HepG2 (cell line): Measurements from ENCODE around the gene PITPNM2. TPM values are rescaled to one million over a fixed set of nuclear protein-coding genes. Genes with fewer than 3 reads are reported as not detected.

ENCODE experiments used
- DBP ChIP-seq: sonication (generic); formaldehyde crosslinking; IDR thresholded peaks from 2 replicates; pipeline ENCODE4 v1.4.0; 2020; ENCODE audit warnings: missing genetic modification reagents; ENCODE audit errors: not compliant biosample characterization
- DMTF1 ChIP-seq: sonication (generic); formaldehyde crosslinking; IDR thresholded peaks from 2 replicates; pipeline ENCODE4 v1.4.0; 2020; ENCODE audit warnings: mild to moderate bottlenecking, missing genetic modification reagents
- DNMT3B ChIP-seq: conservative IDR thresholded peaks from 2 replicates; pipeline ENCODE4 v1.6.1; 2016; ENCODE audit warnings: missing biosample characterization, control low read depth
- FOXK2 ChIP-seq: fragments of 450-650 bp; IDR thresholded peaks from 2 replicates; pipeline ENCODE4 v1.6.1; 2016
- KDM2A ChIP-seq: sonication (generic); formaldehyde crosslinking; IDR thresholded peaks from 2 replicates; pipeline ENCODE4 v1.4.0; 2020; ENCODE audit warnings: low read depth, missing genetic modification reagents, borderline replicate concordance
- NONO ChIP-seq, 2 experiments: fragments of 450-650 bp in 1 of 2; sonication (generic) in 1 of 2; formaldehyde crosslinking in 1 of 2; IDR thresholded peaks in 1 of 2; conservative IDR thresholded peaks in 1 of 2; 2 replicates each; pipeline versions ENCODE4 v1.6.1 to v1.8.0; 2017 to 2022; ENCODE audit warnings: mild to moderate bottlenecking in 1 of 2, missing genetic modification reagents in 1 of 2, moderate library complexity in 1 of 2
- PHF8 ChIP-seq: sonication (generic); formaldehyde crosslinking; IDR thresholded peaks from 2 replicates; pipeline ENCODE4 v1.5.0; 2020; ENCODE audit warnings: missing genetic modification reagents
- TCF7 ChIP-seq: sonication (generic); IDR thresholded peaks from 2 replicates; pipeline ENCODE4 v1.6.1; 2016; ENCODE audit warnings: antibody characterized with exemption, low read depth
- TCF7L2 ChIP-seq: IDR thresholded peaks from 2 replicates; pipeline ENCODE4 v1.6.1; 2011; ENCODE audit warnings: mild to moderate bottlenecking, low read depth, low read length, moderate library complexity
- ZFX ChIP-seq: sonication (generic); formaldehyde crosslinking; IDR thresholded peaks from 2 replicates; pipeline ENCODE4 v1.4.0; 2020; ENCODE audit warnings: mild to moderate bottlenecking, low read depth, missing genetic modification reagents, moderate library complexity
- ZNF101 ChIP-seq: sonication (generic); formaldehyde crosslinking; IDR thresholded peaks from 2 replicates; pipeline ENCODE4 v1.4.0; 2020; ENCODE audit warnings: mild to moderate bottlenecking, low read depth, missing genetic modification reagents, borderline replicate concordance
- ZNF317 ChIP-seq: sonication (generic); formaldehyde crosslinking; IDR thresholded peaks from 2 replicates; pipeline ENCODE4 v1.5.0; 2020; ENCODE audit warnings: mild to moderate bottlenecking, missing genetic modification reagents
- ZNF430 ChIP-seq: sonication (generic); formaldehyde crosslinking; IDR thresholded peaks from 2 replicates; pipeline ENCODE4 v1.9.0; 2021; ENCODE audit warnings: mild to moderate bottlenecking, missing genetic modification reagents
- polyA plus RNA-seq, 8 experiments: library from polyadenylated mRNA; depleted of rRNA in 3 of 8; stranded (reverse) in 7 of 8; unstranded in 1 of 8; fragments of >200 nt; fragmentation: Illumina TruSeq in 4 of 8; extraction: Trizol in 4 of 8; gene quantifications; 2 replicates each; pipeline versions ENCODE4 v1.2.1 to v1.2.3, GENCODE V29; 2011 to 2016; ENCODE audit warnings: low read depth in 4 of 8, missing spikeins in 1 of 8, mixed read lengths in 1 of 8; ENCODE audit not compliant: insufficient read depth in 1 of 8
- total RNA-seq, 5 experiments: library from RNA; depleted of rRNA; stranded (reverse); fragments of >200 nt; fragmentation: Illumina TruSeq; extraction: Trizol; gene quantifications; 2 replicates each; pipeline ENCODE4 v1.2.3, GENCODE V29; 2016; ENCODE audit warnings: low read depth in 1 of 5
- TF ChIP-seq, protein P1 (sequence below): sonication (generic); formaldehyde crosslinking; IDR thresholded peaks from 2 replicates; pipeline ENCODE4 v1.4.0; 2020; ENCODE audit warnings: missing genetic modification reagents, borderline replicate concordance
- TF ChIP-seq, protein P2 (sequence below): sonication (generic); formaldehyde crosslinking; IDR thresholded peaks from 2 replicates; pipeline ENCODE4 v1.4.0; 2020; ENCODE audit warnings: missing genetic modification reagents
- TF ChIP-seq, protein P3 (sequence below): fragments of 450-650 bp; IDR thresholded peaks from 2 replicates; pipeline ENCODE4 v1.6.1; 2017; ENCODE audit warnings: mild to moderate bottlenecking

The PITPNM2 gene
- total and polyA plus RNA-seq, 2 of the 13 experiments (the other 11 are each of a cell fraction or from before 2014, with no cell fraction given): 4.2 to 5.3 TPM

DNA sequence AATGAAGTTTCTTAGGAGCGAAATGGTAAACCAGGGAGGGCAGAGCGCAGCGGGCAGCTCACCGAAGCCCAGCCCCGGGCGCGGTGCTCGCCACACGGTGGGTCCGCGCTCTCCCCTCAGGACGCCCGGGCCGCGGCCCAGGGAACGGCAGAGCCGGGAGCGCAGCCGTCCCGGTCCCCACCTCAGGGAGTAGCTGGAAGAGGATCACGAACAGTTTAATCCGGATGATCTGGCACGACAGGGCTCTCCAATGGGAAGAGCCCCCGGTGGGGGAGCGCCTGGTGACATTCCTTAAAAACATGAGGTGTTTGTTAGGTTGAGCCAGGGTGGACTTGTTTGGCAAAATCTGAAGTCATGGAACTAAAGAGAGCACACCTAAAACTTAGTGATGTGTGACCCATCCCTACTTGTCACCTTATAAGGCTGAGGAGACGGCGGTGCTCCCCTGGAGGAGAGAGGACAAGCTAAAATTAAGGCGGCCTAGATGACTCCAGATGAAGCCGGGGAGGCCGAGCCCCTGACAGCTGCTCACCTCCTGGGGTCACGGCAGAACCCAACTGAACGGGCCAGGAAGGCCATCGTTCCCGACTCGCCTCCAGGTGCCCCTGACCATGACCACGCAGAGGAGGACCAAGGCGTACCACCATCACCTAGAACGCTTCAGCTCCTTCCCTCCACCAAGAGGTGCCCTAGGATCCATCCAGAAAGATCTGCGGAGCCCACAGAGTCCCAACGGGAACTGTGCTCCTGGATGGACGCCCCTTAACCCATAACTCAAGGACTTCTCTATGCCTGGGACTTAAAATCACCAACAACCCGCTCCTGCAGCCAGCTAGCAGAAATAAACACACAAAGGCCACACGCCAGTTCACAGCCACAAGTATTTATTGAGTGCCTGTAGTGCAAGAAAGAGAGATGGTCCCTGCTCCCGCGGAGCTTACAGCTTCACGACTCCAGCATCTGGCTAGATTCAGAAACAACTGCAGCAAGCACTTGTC is 866 bp upstream of the PITPNM2 start (continued):
- TF ChIP-seq, protein P1, sequence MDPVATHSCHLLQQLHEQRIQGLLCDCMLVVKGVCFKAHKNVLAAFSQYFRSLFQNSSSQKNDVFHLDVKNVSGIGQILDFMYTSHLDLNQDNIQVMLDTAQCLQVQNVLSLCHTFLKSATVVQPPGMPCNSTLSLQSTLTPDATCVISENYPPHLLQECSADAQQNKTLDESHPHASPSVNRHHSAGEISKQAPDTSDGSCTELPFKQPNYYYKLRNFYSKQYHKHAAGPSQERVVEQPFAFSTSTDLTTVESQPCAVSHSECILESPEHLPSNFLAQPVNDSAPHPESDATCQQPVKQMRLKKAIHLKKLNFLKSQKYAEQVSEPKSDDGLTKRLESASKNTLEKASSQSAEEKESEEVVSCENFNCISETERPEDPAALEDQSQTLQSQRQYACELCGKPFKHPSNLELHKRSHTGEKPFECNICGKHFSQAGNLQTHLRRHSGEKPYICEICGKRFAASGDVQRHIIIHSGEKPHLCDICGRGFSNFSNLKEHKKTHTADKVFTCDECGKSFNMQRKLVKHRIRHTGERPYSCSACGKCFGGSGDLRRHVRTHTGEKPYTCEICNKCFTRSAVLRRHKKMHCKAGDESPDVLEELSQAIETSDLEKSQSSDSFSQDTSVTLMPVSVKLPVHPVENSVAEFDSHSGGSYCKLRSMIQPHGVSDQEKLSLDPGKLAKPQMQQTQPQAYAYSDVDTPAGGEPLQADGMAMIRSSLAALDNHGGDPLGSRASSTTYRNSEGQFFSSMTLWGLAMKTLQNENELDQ: no peak
- TF ChIP-seq PHF8 (CRISPR knock-in tag): peak; percentile 50
- TF ChIP-seq NONO (IDR thresholded peaks at IDR 0.05): no peak
- TF ChIP-seq NONO (CRISPR knock-in tag; conservative IDR thresholded peaks at IDR 0.05): no peak
- no peak for TF ChIP-seq TCF7L2
- TF ChIP-seq DMTF1 (CRISPR knock-in tag): no peak
- peak; percentile 51; the same call in 1 of the 2 replicates for TF ChIP-seq ZFX (CRISPR knock-in tag)
- TF ChIP-seq DBP (CRISPR knock-in tag): no peak
- no peak for TF ChIP-seq TCF7
- TF ChIP-seq DNMT3B (CRISPR knock-in tag): no peak
- TF ChIP-seq, protein P2, sequence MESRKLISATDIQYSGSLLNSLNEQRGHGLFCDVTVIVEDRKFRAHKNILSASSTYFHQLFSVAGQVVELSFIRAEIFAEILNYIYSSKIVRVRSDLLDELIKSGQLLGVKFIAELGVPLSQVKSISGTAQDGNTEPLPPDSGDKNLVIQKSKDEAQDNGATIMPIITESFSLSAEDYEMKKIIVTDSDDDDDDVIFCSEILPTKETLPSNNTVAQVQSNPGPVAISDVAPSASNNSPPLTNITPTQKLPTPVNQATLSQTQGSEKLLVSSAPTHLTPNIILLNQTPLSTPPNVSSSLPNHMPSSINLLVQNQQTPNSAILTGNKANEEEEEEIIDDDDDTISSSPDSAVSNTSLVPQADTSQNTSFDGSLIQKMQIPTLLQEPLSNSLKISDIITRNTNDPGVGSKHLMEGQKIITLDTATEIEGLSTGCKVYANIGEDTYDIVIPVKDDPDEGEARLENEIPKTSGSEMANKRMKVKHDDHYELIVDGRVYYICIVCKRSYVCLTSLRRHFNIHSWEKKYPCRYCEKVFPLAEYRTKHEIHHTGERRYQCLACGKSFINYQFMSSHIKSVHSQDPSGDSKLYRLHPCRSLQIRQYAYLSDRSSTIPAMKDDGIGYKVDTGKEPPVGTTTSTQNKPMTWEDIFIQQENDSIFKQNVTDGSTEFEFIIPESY (CRISPR knock-in tag): peak; percentile 93
- no peak for TF ChIP-seq ZNF101 (CRISPR knock-in tag)
- no peak for TF ChIP-seq ZNF317
- TF ChIP-seq FOXK2: no peak
- no peak for TF ChIP-seq ZNF430 (CRISPR knock-in tag)
- TF ChIP-seq, protein P3, sequence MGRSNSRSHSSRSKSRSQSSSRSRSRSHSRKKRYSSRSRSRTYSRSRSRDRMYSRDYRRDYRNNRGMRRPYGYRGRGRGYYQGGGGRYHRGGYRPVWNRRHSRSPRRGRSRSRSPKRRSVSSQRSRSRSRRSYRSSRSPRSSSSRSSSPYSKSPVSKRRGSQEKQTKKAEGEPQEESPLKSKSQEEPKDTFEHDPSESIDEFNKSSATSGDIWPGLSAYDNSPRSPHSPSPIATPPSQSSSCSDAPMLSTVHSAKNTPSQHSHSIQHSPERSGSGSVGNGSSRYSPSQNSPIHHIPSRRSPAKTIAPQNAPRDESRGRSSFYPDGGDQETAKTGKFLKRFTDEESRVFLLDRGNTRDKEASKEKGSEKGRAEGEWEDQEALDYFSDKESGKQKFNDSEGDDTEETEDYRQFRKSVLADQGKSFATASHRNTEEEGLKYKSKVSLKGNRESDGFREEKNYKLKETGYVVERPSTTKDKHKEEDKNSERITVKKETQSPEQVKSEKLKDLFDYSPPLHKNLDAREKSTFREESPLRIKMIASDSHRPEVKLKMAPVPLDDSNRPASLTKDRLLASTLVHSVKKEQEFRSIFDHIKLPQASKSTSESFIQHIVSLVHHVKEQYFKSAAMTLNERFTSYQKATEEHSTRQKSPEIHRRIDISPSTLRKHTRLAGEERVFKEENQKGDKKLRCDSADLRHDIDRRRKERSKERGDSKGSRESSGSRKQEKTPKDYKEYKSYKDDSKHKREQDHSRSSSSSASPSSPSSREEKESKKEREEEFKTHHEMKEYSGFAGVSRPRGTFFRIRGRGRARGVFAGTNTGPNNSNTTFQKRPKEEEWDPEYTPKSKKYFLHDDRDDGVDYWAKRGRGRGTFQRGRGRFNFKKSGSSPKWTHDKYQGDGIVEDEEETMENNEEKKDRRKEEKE: no peak
- peak; percentile 87 for TF ChIP-seq KDM2A (CRISPR knock-in tag)
